ENCODE data around the gene STAT6. TPM values are rescaled to one million over a fixed set of nuclear protein-coding genes. Genes with fewer than 3 reads are reported as not detected.

The STAT6 gene
- total RNA-seq, 1 experiment from 2014 or later = 52.3 TPM

- no peaks in the 10 kb centered on the region for H3K9me3 ChIP-seq (ENCODE audit: control insufficient read depth, insufficient read depth, low read depth, low read length)
- no TSS peak for BruUV-seq (replicated peaks)
- no peaks in the 10 kb centered on the region for H3K27me3 ChIP-seq (ENCODE audit: control insufficient read depth, insufficient read depth, low read length)
- DNase-seq (ENCODE audit: low read depth, low spot score) (no peak), ATAC-seq (no peak)
- intact Hi-C loops (cut with micrococcal nuclease; ENCODE audit: unreplicated experiment) = no loop called here
- TF ChIP-seq TCF7L2 (IDR thresholded peaks at IDR 0.05; ENCODE audit: low read depth, low read length) (no peak), POLR2AphosphoS5 (IDR thresholded peaks at IDR 0.05; ENCODE audit: low read depth, low read length) (no peak), SIN3A (IDR thresholded peaks at IDR 0.05; ENCODE audit: borderline replicate concordance, insufficient read depth, low read depth, low read length) (no peak)
- TF ChIP-seq, protein P1, sequence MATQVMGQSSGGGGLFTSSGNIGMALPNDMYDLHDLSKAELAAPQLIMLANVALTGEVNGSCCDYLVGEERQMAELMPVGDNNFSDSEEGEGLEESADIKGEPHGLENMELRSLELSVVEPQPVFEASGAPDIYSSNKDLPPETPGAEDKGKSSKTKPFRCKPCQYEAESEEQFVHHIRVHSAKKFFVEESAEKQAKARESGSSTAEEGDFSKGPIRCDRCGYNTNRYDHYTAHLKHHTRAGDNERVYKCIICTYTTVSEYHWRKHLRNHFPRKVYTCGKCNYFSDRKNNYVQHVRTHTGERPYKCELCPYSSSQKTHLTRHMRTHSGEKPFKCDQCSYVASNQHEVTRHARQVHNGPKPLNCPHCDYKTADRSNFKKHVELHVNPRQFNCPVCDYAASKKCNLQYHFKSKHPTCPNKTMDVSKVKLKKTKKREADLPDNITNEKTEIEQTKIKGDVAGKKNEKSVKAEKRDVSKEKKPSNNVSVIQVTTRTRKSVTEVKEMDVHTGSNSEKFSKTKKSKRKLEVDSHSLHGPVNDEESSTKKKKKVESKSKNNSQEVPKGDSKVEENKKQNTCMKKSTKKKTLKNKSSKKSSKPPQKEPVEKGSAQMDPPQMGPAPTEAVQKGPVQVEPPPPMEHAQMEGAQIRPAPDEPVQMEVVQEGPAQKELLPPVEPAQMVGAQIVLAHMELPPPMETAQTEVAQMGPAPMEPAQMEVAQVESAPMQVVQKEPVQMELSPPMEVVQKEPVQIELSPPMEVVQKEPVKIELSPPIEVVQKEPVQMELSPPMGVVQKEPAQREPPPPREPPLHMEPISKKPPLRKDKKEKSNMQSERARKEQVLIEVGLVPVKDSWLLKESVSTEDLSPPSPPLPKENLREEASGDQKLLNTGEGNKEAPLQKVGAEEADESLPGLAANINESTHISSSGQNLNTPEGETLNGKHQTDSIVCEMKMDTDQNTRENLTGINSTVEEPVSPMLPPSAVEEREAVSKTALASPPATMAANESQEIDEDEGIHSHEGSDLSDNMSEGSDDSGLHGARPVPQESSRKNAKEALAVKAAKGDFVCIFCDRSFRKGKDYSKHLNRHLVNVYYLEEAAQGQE (IDR thresholded peaks at IDR 0.05; ENCODE audit: insufficient read depth in 1 of 2, low read depth in 2 of 2, low read length in 1 of 2) = no peak
- TF ChIP-seq, protein P2, sequence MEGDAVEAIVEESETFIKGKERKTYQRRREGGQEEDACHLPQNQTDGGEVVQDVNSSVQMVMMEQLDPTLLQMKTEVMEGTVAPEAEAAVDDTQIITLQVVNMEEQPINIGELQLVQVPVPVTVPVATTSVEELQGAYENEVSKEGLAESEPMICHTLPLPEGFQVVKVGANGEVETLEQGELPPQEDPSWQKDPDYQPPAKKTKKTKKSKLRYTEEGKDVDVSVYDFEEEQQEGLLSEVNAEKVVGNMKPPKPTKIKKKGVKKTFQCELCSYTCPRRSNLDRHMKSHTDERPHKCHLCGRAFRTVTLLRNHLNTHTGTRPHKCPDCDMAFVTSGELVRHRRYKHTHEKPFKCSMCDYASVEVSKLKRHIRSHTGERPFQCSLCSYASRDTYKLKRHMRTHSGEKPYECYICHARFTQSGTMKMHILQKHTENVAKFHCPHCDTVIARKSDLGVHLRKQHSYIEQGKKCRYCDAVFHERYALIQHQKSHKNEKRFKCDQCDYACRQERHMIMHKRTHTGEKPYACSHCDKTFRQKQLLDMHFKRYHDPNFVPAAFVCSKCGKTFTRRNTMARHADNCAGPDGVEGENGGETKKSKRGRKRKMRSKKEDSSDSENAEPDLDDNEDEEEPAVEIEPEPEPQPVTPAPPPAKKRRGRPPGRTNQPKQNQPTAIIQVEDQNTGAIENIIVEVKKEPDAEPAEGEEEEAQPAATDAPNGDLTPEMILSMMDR (IDR thresholded peaks at IDR 0.05) = no peak
- H3K4me3 ChIP-seq (ENCODE audit: low read depth in 2 of 2, low read length in 2 of 2) = no peak overlapping the region
- CTCF ChIA-PET = interaction anchor here (0.5 kb wide), 1 partner anchor 275 kb away, joined by 3 read pairs; no protein-coding TSS in a partner anchor
- in situ Hi-C loops (cut with HindIII; ENCODE audit: low pct_unique_long_range_greater_than_20kb, low sequenced_read_pairs) = no loop called here
- no peaks in the 10 kb centered on the region for H3K36me3 ChIP-seq (ENCODE audit: control insufficient read depth, insufficient read depth, low read length)
- no peak overlapping the region for H3K27ac ChIP-seq (ENCODE audit: low read length)
- POLR2A ChIA-PET = interaction anchor here (0.7 kb wide), 1 partner anchor 11 kb away, joined by 3 read pairs; the partner anchor contains the start of gene LRP1
- H3K4me1 ChIP-seq (ENCODE audit: control insufficient read depth, insufficient read depth, low read length) = no peaks in the 10 kb centered on the region
Measured at GRCh38 chr12:57138526-57139272, 27.5 kb upstream of the STAT6 start.

DNA sequence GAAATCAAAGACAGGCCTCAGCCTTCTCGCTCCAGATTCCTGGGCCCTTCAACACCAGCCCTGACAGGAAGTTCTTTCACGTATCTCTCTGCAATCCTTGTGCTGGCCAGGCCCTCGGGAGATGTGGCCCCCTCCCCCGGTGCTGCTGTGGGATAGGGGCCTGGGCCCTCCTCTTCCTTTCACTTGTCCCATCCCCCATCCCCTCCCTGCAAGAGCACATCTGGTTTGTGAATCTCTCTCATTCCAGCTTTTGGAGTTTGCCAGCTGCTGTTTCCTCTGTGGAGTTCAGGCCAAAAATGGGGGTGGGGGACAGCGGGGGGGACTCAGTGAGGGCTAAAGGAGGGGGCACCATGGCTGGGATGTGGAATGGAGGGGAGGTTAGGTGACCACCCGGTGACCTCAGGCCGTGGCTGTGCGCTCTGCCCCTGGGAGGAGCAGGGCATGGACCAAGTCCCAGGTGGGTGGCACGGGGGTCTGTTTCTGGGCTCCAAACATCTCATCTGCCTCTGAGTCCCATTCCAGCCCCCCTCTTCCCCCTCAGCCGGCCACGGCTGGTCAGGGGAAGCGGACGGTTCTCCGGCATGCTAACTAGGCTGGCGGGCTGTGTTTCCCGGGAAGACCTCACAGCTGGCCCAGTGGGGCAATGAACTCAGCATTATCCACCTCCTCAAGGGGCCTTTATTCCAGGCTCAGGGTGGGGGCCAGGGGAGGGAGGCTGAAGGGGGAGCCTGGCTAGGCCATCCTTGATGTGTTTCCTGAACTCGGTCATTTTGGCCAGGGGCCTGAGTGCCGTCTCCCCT lies 24.6 kb upstream of the STAT6 start:
- Histone ChIP-seq H3K4me1 (ENCODE audit: control insufficient read depth, insufficient read depth, low read length) (0 out of 2 replicates have a peak, but pooled peaks cover 2% of the 10 kb centered on the region), H3K4me3 (ENCODE audit: low read depth in 2 of 2, low read length in 2 of 2) (no peak overlapping the region), H3K9me3 (ENCODE audit: control insufficient read depth, insufficient read depth, low read depth, low read length) (no peaks in the 10 kb centered on the region), H3K27me3 (ENCODE audit: control insufficient read depth, insufficient read depth, low read length) (no peaks in the 10 kb centered on the region), H3K36me3 (ENCODE audit: control insufficient read depth, insufficient read depth, low read length) (no peaks in the 10 kb centered on the region), H3K27ac (ENCODE audit: low read length) (no peak overlapping the region)
- intact Hi-C loops (cut with micrococcal nuclease; ENCODE audit: unreplicated experiment) (no loop called here), in situ Hi-C loops (cut with HindIII; ENCODE audit: low pct_unique_long_range_greater_than_20kb, low sequenced_read_pairs) (no loop called here)
- ChIA-PET POLR2A (no interaction called here), CTCF (no interaction called here)
- no peak for TF ChIP-seq TCF7L2 (IDR thresholded peaks at IDR 0.05; ENCODE audit: low read depth, low read length)
- TF ChIP-seq, protein P2 (IDR thresholded peaks at IDR 0.05) = no peak
- TF ChIP-seq, protein P1 (IDR thresholded peaks at IDR 0.05; ENCODE audit: insufficient read depth in 1 of 2, low read depth in 2 of 2, low read length in 1 of 2) = no peak
- ATAC-seq (no peak), DNase-seq (ENCODE audit: low read depth, low spot score) (no peak)
- no TSS peak for BruUV-seq (replicated peaks)

Data from Panc1 (cell line).